Peyer's patch (tissue), 4 donors: ENCODE measurements around the gene PC.

ENCODE experiments used
- POLR2A ChIP-seq, 2 donors: fragments of 450-650 bp; IDR thresholded peaks; one replicate each; pipeline ENCODE4 v1.5.1; 2017; ENCODE audit warnings: antibody characterized with exemption in 2 of 2, mild to moderate bottlenecking in 2 of 2, moderate library complexity in 2 of 2
- TF ChIP-seq, protein P1 (sequence below), 6 experiments: fragments of 450-650 bp in 4 of 6; fragments of 200-600 bp in 2 of 6; sonication (generic) in 1 of 6; IDR thresholded peaks; one replicate each; pipeline ENCODE4 v1.5.1; 2017 to 2019; ENCODE audit warnings: antibody characterized with exemption in 6 of 6, mild to moderate bottlenecking in 3 of 6, moderate library complexity in 1 of 6

DNA sequence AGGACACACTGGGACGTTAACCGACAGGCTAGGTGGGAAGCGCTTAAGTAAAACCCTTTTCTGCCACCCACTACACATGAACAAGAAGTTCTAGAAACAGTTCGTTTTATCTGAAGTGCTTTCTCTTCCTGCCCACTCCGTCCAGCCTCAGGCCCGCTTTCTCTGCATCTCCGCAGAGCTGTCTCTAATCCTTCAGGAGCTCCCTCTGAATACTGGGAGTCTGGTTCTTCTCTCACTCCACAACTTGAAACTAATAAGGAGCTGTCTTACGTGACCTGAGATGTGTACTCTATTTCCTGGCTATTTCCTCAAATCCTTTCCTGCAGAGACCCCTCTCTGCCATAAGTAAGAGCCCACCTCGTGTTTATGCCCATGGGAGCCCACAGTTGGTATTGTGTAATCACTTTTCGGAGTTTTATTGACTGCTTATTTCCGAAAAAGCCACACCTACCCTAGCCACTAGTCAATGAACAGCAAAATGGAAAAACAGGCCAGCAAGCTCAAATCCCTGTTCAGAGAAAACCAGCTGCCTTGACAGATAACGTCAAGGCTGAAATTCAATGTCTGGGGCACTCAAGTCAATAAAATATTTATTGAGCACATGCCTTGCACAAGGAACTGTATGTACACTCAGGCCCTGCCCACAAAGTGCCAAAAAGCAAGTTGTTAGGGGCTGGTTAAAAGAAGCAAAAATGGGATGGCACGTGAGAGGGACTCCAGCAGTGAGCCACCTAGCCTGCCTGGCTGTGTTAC lies 4.9 kb downstream of the PC start:
- TF ChIP-seq, protein P1, sequence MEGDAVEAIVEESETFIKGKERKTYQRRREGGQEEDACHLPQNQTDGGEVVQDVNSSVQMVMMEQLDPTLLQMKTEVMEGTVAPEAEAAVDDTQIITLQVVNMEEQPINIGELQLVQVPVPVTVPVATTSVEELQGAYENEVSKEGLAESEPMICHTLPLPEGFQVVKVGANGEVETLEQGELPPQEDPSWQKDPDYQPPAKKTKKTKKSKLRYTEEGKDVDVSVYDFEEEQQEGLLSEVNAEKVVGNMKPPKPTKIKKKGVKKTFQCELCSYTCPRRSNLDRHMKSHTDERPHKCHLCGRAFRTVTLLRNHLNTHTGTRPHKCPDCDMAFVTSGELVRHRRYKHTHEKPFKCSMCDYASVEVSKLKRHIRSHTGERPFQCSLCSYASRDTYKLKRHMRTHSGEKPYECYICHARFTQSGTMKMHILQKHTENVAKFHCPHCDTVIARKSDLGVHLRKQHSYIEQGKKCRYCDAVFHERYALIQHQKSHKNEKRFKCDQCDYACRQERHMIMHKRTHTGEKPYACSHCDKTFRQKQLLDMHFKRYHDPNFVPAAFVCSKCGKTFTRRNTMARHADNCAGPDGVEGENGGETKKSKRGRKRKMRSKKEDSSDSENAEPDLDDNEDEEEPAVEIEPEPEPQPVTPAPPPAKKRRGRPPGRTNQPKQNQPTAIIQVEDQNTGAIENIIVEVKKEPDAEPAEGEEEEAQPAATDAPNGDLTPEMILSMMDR (IDR thresholded peaks at IDR 0.05) = no peak
- no peak for TF ChIP-seq POLR2A (IDR thresholded peaks at IDR 0.05)
